Measurements from ENCODE around the gene KRT78.
"Not testable (repeated sequence)": the region's sequence is repeated elsewhere in the genome, so short reads cannot be mapped to it uniquely, and the experiment has no call there.

Gene KRT78

DNA sequence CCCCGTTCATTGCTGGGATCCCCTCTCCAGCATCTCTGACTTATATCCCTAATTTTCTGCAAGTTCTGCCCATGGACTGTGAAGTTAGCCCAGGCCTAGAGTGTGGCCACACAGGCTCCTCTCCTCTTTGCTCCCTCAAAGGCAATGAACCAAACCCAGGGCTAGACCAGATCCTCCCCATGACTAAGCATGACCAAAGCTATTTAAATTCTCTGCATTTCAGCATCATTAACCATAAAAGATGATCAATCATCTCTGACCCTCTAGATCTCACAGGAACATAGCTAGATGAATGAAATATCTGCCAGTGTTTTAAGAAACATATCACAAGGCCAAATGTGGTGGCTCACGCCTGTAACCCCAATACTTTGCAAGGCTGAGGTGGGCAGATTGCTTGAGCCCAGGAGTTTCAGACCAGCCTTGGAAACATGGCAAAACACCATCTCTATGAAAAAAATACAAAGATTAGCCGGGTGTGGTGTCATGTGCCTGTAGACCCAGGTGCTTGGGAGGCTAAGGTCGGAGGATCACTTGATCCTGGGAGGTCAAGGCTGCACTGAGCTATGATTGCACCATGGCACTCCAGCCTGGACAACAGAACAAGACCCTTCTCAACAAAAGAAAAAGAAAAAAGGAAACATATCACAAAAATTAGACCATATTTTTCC lies 50.7 kb downstream of the KRT78 start:
- TF ChIP-seq, protein P1, sequence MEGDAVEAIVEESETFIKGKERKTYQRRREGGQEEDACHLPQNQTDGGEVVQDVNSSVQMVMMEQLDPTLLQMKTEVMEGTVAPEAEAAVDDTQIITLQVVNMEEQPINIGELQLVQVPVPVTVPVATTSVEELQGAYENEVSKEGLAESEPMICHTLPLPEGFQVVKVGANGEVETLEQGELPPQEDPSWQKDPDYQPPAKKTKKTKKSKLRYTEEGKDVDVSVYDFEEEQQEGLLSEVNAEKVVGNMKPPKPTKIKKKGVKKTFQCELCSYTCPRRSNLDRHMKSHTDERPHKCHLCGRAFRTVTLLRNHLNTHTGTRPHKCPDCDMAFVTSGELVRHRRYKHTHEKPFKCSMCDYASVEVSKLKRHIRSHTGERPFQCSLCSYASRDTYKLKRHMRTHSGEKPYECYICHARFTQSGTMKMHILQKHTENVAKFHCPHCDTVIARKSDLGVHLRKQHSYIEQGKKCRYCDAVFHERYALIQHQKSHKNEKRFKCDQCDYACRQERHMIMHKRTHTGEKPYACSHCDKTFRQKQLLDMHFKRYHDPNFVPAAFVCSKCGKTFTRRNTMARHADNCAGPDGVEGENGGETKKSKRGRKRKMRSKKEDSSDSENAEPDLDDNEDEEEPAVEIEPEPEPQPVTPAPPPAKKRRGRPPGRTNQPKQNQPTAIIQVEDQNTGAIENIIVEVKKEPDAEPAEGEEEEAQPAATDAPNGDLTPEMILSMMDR (IDR thresholded peaks at IDR 0.05; ENCODE audit: low read depth, low read length, missing control alignments): no peak
- DNase-seq (ENCODE audit: extremely low read depth, low read depth): no peak
- H3K4me3 ChIP-seq (replicated peaks; ENCODE audit: low read depth, low read length): no peak overlapping the region

DNA sequence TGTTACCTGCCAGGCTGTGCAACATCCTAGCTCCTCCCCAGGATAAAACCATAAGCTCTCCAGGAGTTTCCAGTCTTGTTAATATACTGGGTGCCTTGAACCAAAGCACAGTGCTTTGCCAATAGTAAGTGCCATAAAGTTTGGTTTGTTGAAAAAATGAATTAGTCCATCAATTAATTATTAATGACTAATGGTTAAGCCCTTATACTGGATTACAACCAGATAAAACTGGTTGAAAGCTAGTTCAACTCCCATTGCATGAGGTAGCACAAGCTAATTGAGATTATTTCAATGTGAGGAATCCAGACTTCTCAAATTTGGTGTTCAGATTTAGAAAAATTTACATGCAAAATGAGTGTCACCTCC lies 51.3 kb downstream of the KRT78 start:
- TF ChIP-seq, protein P1 (IDR thresholded peaks at IDR 0.05; ENCODE audit: low read depth, low read length, missing control alignments): no peak
- no peak overlapping the region for H3K4me3 ChIP-seq (replicated peaks; ENCODE audit: low read depth, low read length)
- DNase-seq (ENCODE audit: extremely low read depth, low read depth): no peak

GRCh38 chr12:52796839-52797528 lies 51.8 kb downstream of the KRT78 start:
- TF ChIP-seq, protein P1 (IDR thresholded peaks at IDR 0.05; ENCODE audit: low read depth, low read length, missing control alignments): no peak
- DNase-seq (ENCODE audit: extremely low read depth, low read depth): no peak
- H3K4me3 ChIP-seq (replicated peaks; ENCODE audit: low read depth, low read length): no peak overlapping the region

DNA sequence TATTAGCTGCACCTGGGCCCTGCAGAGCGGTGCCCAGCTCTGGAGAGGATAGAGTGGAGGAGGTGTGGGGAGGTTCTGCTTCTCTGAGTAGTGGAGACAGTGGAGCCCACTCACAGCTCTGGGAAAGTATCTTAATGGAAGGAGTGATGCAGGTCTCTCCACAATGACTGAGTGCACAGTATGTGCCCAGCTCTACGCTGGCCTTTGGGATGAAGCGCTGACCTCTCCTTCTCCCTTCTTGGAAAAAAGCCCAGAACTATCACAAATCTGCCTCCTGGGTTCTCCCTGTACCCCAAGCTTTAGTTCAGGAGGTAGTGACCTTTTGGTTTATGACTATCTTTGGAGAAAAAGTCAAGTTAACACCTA lies 52.4 kb downstream of the KRT78 start:
- no peak for DNase-seq (ENCODE audit: extremely low read depth, low read depth)
- TF ChIP-seq, protein P1 (IDR thresholded peaks at IDR 0.05; ENCODE audit: low read depth, low read length, missing control alignments): no peak
- no peak overlapping the region for H3K4me3 ChIP-seq (replicated peaks; ENCODE audit: low read depth, low read length)

DNA sequence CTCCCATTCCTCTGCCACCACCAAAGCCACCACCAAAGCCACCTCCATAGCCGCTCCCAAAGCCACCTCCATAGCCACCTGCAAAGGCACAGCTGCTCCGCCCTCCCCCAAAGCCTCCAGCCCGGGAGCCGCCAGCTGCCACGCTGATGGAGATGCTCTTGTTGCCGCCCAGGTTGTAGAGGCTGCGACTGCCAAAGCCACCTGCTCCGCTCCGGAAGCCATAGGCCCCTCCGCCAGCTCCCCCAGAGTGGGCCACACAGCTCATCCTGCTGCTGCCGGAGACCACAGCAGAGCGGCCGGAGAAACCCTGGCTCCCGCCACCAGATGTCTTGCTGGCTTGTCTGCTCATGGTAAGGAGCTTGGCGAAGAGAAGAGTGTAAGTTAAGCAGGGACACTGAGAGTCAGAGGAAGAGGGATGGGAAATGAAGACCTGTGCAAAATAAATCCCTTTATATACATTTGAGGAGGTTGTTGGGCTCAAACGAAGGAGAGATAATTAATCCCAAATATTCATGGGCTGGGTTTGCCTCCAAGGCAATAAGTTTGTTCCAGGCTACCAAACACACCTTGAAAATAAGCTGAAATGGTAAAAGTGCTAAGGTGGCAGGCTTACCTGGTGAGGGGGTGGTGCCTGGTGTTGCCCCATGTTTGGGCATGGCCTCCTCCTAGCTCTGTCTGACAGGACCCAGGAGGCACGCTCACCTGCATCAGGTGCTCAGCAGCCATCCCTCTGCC lies 52.9 kb downstream of the KRT78 start, which contains the start of gene KRT3:
Gene KRT3, minus strand, starts transcription at position 424 of the 735 bp plus-strand sequence. Its CDS starts 75 bp downstream, at position 349.
- no peak within 1 kb of the TSS for H3K4me3 ChIP-seq (replicated peaks; ENCODE audit: low read depth, low read length)
- TF ChIP-seq, protein P1 (IDR thresholded peaks at IDR 0.05; ENCODE audit: low read depth, low read length, missing control alignments): no peak
- DNase-seq (ENCODE audit: extremely low read depth, low read depth): no peak

GRCh38 chr12:52795332-52795674 lies 53.5 kb downstream of the KRT78 start:
- not testable (repeated sequence) for H3K4me3 ChIP-seq (replicated peaks; ENCODE audit: low read depth, low read length); DNase-seq (ENCODE audit: extremely low read depth, low read depth)

Data from HFF-Myc (cell line).